ENCODE data around the gene WDR26.

Gene WDR26

DNA sequence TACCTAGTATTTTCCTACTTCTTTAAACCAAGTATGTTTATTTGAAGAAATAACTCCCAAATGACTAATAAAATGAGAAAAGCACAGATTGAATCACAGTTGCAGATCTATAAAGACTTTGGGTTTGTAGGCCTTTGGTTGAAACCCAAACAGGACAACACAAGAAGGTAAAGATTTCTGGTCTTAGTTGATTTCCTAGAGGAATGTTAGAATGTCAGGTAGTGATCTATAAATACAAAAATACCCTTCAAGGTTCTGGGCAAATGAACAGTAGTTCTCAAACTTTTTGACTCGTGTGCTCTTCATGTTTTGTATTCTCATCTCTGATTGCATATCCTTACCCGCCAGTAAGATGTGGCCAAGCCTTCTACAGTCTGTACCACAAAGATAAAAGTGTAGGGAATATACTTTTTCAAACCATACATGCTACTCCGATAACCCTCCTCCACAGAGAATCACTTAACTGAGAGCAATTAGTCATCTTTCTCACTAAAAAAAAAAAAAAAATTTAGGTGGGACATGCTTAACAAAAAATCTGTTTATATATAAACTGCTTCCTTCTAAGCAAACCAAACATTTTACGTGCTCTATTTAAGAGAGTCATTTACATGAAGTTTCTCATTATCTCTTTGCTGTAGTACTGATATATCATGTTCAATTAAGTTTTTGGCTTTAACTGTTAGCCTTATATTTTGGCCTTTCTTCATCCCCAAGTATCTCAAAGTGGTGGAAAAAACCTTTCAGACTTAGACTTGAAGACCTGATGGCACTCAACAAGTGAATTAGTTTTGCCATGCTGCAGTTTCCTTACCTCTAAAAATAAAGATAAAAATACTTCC is 42.0 kb downstream of the WDR26 start:
- Histone ChIP-seq H3K4me3 (ENCODE audit: low read depth, low read length) (no peak overlapping the region), H3K36me3 (ENCODE audit: control insufficient read depth, insufficient read depth, low read length) (peaks cover 93% of the 10 kb centered on the region), H3K27me3 (ENCODE audit: control insufficient read depth, insufficient read depth, low read length) (no peaks in the 10 kb centered on the region), H3K9ac (ENCODE audit: low read length) (no peak overlapping the region), H3K4me1 (ENCODE audit: control insufficient read depth, insufficient read depth, low read length) (no peaks in the 10 kb centered on the region), H3K27ac (ENCODE audit: low read depth, low read length) (no peak overlapping the region), H3K9me3 (ENCODE audit: control insufficient read depth, insufficient read depth, low read depth, low read length) (no peaks in the 10 kb centered on the region)

DNA sequence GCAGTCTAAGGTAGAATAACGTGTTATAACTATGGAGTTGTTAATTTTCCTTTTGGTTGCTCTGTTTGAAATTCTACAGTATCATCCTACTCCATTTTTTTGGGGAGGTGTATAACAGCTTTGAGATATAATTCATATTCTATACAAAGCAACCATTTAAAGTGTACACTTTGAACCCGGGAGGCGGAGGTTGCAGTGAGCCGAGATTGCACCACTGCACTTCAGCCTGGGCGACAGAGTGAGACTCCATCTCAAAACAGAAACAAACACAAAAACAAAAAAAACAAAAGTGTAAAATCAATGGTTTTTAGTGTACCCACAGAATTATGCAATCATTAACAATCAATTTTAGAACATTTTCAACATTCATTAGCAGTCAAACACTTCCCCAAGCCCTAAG is 44.1 kb downstream of the WDR26 start:
- H3K9ac ChIP-seq (ENCODE audit: low read length): no peak overlapping the region
- H3K4me1 ChIP-seq (ENCODE audit: control insufficient read depth, insufficient read depth, low read length): no peaks in the 10 kb centered on the region
- H3K27me3 ChIP-seq (ENCODE audit: control insufficient read depth, insufficient read depth, low read length): no peaks in the 10 kb centered on the region
- H3K36me3 ChIP-seq (ENCODE audit: control insufficient read depth, insufficient read depth, low read length): peaks cover 91% of the 10 kb centered on the region
- no peak overlapping the region for H3K27ac ChIP-seq (ENCODE audit: low read depth, low read length)
- no peak overlapping the region for H3K4me3 ChIP-seq (ENCODE audit: low read depth, low read length)
- no peaks in the 10 kb centered on the region for H3K9me3 ChIP-seq (ENCODE audit: control insufficient read depth, insufficient read depth, low read depth, low read length)

DNA sequence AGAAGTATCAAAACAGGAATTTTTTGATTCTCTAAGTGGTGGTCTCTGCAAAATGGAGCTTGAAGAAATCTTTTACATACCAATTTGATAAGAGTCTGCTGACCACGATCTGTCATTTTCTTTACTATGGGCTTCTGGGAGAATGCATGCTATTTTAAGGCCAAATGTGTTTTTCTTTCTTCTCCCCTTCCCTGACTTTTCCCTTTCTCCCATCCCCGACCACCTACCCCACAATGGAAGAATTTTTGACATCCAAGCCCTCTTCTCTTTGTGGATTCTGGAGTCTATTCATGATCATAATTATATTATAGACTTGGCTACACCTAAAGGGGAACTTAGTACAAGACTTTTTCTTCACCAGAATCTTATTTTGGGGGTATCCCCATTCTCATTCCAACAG is 46.7 kb downstream of the WDR26 start:
- Histone ChIP-seq H3K9ac (ENCODE audit: low read length) (no peak overlapping the region), H3K27me3 (ENCODE audit: control insufficient read depth, insufficient read depth, low read length) (no peaks in the 10 kb centered on the region), H3K36me3 (ENCODE audit: control insufficient read depth, insufficient read depth, low read length) (peaks cover 65% of the 10 kb centered on the region), H3K9me3 (ENCODE audit: control insufficient read depth, insufficient read depth, low read depth, low read length) (no peaks in the 10 kb centered on the region), H3K4me3 (ENCODE audit: low read depth, low read length) (no peak overlapping the region), H3K27ac (ENCODE audit: low read depth, low read length) (no peak overlapping the region), H3K4me1 (ENCODE audit: control insufficient read depth, insufficient read depth, low read length) (no peaks in the 10 kb centered on the region)

DNA sequence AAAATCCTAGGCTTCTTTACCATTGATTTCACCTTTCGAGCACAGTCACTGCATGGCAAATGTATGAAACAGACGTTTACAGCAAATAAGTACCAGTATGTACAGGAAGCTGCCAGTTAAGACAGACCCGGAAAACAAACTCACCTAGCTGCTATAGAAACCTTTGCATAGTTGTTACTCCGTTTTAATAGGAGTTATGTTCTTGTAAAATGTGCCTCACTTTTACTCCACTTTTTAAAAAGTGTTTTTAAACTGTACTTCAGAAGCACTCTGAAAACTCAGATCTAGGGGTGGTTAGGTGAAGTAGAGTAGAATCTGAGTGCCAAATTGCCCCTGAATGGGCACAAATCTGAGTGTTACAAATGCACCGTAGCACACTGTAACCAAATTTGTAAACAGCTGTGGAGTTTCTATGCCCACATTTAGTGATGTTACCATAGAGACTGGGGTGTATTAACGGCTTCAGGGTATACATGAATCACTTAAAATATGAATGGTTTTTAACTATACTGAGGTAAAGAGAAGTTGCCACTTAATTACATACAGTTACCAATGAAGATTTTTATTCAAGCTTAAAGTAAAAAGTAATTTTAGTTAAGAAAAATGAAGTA is 47.2 kb downstream of the WDR26 start:
- no peak overlapping the region for H3K27ac ChIP-seq (ENCODE audit: low read depth, low read length)
- H3K9ac ChIP-seq (ENCODE audit: low read length): no peak overlapping the region
- H3K9me3 ChIP-seq (ENCODE audit: control insufficient read depth, insufficient read depth, low read depth, low read length): no peaks in the 10 kb centered on the region
- H3K27me3 ChIP-seq (ENCODE audit: control insufficient read depth, insufficient read depth, low read length): no peaks in the 10 kb centered on the region
- no peaks in the 10 kb centered on the region for H3K4me1 ChIP-seq (ENCODE audit: control insufficient read depth, insufficient read depth, low read length)
- no peak overlapping the region for H3K4me3 ChIP-seq (ENCODE audit: low read depth, low read length)
- peaks cover 60% of the 10 kb centered on the region for H3K36me3 ChIP-seq (ENCODE audit: control insufficient read depth, insufficient read depth, low read length)

DNA sequence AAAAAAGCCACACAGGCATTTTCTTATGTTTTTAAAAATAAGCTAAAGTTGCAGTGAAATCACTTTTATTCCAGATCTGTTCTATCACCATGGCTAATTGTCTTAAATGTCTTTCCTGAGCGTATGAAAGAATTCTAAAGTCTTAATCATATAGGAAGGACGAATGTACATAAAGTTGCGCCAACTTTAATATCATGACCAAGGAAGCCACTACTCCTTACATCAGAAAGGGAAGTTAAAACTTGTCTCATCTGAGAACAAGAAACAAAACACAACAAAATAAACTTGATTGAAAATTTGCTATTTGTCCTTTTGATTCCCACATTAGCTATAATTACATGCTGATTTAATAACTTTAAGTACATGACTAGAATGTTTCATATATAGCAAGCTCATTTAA is 51.4 kb downstream of the WDR26 start:
- peaks cover 39% of the 10 kb centered on the region for H3K36me3 ChIP-seq (ENCODE audit: control insufficient read depth, insufficient read depth, low read length)

DNA sequence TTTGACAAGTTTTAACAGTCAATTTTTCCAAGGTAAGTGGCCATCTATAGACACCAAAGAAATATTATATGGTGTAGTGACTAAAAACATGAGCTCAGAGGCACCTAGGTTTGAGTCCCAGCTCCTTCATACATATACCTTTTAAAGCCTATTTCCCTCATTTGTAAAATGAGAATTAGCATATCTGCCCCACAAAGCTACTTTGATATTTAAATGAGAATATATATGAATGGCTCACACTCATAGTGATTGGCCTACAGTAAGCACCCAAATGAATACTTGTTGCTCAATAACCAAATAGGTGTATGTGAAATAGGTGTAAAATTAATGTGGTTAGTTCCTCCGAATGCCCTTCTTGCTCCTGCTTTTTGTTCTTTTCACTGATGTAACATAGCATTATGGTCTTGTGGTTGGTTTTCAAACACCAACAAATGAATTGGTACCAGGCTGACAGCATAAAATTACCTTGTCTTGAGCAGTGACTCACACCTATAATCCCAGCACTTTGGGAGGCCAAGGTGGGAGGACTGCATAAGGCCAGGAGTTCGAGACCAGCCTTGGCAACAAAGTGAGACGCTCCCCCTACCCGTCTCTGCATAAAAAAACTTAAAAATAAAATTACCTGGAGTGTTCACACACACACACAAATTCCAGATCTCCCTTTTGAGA is 52.6 kb downstream of the WDR26 start:
- Histone ChIP-seq H3K9me3 (ENCODE audit: control insufficient read depth, insufficient read depth, low read depth, low read length) (no peaks in the 10 kb centered on the region), H3K4me3 (ENCODE audit: low read depth, low read length) (no peak overlapping the region), H3K9ac (ENCODE audit: low read length) (no peak overlapping the region), H3K36me3 (ENCODE audit: control insufficient read depth, insufficient read depth, low read length) (peaks cover 38% of the 10 kb centered on the region), H3K27me3 (ENCODE audit: control insufficient read depth, insufficient read depth, low read length) (no peaks in the 10 kb centered on the region), H3K4me1 (ENCODE audit: control insufficient read depth, insufficient read depth, low read length) (0 out of 2 replicates have a peak, but pooled peaks cover 2% of the 10 kb centered on the region), H3K27ac (ENCODE audit: low read depth, low read length) (no peak overlapping the region)

More for the DNA sequence above, 51.4 kb downstream of the WDR26 start:
- Histone ChIP-seq H3K27me3 (ENCODE audit: control insufficient read depth, insufficient read depth, low read length) (no peaks in the 10 kb centered on the region), H3K4me1 (ENCODE audit: control insufficient read depth, insufficient read depth, low read length) (0 out of 2 replicates have a peak, but pooled peaks cover 2% of the 10 kb centered on the region), H3K27ac (ENCODE audit: low read depth, low read length) (no peak overlapping the region), H3K4me3 (ENCODE audit: low read depth, low read length) (no peak overlapping the region), H3K9ac (ENCODE audit: low read length) (no peak overlapping the region), H3K9me3 (ENCODE audit: control insufficient read depth, insufficient read depth, low read depth, low read length) (no peaks in the 10 kb centered on the region)

DNA sequence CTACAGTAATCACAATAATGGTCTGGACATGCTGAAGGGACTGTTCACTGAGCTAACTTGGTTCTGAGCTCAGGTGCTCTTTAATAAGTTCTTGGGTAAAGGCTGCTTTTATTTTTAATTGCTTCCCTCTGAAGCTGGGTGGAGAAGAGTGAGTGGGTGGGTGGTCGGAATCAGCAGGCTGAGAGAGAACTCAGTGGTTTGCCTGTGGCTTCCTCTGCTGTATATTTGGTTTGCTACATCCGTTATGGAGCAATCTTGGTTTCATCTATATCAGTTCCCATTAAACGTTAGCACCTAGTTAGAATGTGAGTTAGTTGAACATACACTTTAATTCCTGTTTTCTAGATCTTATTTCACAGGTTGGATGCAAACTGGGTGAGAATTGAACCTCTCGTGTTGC is 54.6 kb downstream of the WDR26 start:
- Histone ChIP-seq H3K27me3 (ENCODE audit: control insufficient read depth, insufficient read depth, low read length) (no peaks in the 10 kb centered on the region), H3K4me3 (ENCODE audit: low read depth, low read length) (no peak overlapping the region), H3K27ac (ENCODE audit: low read depth, low read length) (no peak overlapping the region), H3K9me3 (ENCODE audit: control insufficient read depth, insufficient read depth, low read depth, low read length) (no peaks in the 10 kb centered on the region), H3K4me1 (ENCODE audit: control insufficient read depth, insufficient read depth, low read length) (0 out of 2 replicates have a peak, but pooled peaks cover 2% of the 10 kb centered on the region), H3K36me3 (ENCODE audit: control insufficient read depth, insufficient read depth, low read length) (peaks cover 44% of the 10 kb centered on the region), H3K9ac (ENCODE audit: low read length) (no peak overlapping the region)

DNA sequence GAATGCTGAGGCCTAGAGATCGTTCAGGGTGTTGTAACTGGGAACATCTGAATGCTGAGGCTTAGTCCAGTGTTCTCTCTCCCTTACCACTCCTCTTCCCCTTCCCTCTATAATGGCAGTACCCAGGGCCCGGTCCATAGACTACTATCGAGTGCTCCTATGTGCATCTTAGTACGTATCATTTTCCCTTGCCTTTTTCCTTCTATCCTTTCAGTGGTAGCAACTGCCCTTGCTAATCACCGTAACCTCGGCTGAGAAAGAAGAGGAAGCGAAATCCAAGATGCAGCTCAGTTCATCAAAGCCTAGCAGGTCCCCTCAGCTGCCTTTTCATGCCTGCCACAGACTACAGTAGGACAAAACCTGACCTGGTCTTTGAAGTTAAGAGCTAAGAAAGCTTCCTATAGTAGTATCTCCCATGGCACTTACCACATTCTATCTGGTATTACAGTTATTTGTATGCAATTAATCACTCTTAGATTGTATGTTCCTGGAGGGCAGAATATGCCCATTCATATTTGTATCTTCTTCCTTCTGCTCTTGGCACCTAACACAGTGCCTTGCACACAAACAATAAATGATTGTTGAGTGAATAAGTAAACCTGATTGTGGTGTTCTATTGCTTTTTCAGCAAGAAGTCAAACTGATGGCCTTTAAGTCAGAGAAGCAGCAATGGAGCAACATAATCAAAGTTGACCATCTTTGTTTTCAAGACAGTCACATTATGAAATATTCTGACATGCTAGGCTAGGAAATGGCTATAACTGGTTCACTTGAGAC is 55.6 kb downstream of the WDR26 start:
- Histone ChIP-seq H3K36me3 (ENCODE audit: control insufficient read depth, insufficient read depth, low read length) (peaks cover 53% of the 10 kb centered on the region), H3K4me1 (ENCODE audit: control insufficient read depth, insufficient read depth, low read length) (0 out of 2 replicates have a peak, but pooled peaks cover 2% of the 10 kb centered on the region), H3K9me3 (ENCODE audit: control insufficient read depth, insufficient read depth, low read depth, low read length) (no peaks in the 10 kb centered on the region), H3K27ac (ENCODE audit: low read depth, low read length) (no peak overlapping the region), H3K27me3 (ENCODE audit: control insufficient read depth, insufficient read depth, low read length) (no peaks in the 10 kb centered on the region), H3K4me3 (ENCODE audit: low read depth, low read length) (no peak overlapping the region), H3K9ac (ENCODE audit: low read length) (no peak overlapping the region)

DNA sequence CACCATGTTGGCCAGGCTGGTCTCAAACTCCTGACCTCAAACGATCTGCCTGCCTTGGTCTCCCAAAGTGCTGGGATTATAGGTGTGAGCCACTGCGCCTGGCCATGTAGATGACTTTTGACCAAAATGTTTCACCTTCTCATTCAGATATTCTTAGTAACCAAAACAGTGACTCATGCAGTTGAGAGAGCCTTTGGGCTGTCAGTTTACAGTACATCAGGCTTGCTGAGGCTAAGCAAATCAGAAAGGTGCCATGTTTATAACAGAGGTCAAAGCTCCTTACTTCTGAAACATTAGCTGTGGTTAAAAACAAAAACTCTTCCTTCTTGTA is 57.0 kb downstream of the WDR26 start:
- Histone ChIP-seq H3K9ac (ENCODE audit: low read length) (no peak overlapping the region), H3K36me3 (ENCODE audit: control insufficient read depth, insufficient read depth, low read length) (peaks cover 65% of the 10 kb centered on the region), H3K4me1 (ENCODE audit: control insufficient read depth, insufficient read depth, low read length) (0 out of 2 replicates have a peak, but pooled peaks cover 2% of the 10 kb centered on the region), H3K27ac (ENCODE audit: low read depth, low read length) (no peak overlapping the region), H3K4me3 (ENCODE audit: low read depth, low read length) (no peak overlapping the region), H3K9me3 (ENCODE audit: control insufficient read depth, insufficient read depth, low read depth, low read length) (no peaks in the 10 kb centered on the region), H3K27me3 (ENCODE audit: control insufficient read depth, insufficient read depth, low read length) (no peaks in the 10 kb centered on the region)

DNA sequence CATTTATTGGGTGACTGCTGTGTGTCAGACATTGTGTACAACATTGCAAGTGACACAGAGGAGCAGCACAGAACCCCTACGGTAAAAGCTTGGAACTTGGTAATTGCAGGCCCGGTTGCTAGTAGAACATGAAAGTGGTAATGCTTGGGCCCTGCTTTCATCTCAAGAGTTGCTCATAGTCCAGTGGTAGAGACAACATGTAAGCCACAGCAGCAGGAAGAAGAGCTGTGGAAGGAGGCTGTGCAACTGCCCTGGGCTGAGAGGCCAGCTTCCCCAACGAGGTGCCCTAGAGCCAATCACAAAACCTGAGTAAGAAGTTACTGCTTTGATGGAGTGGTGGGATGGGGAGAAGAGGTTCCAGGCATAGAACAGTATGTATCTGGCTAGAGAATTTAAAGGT is 59.5 kb downstream of the WDR26 start:
- H3K9ac ChIP-seq (ENCODE audit: low read length): no peak overlapping the region
- no peaks in the 10 kb centered on the region for H3K4me1 ChIP-seq (ENCODE audit: control insufficient read depth, insufficient read depth, low read length)
- H3K4me3 ChIP-seq (ENCODE audit: low read depth, low read length): no peak overlapping the region
- H3K27ac ChIP-seq (ENCODE audit: low read depth, low read length): no peak overlapping the region
- H3K36me3 ChIP-seq (ENCODE audit: control insufficient read depth, insufficient read depth, low read length): peaks cover 89% of the 10 kb centered on the region
- no peaks in the 10 kb centered on the region for H3K27me3 ChIP-seq (ENCODE audit: control insufficient read depth, insufficient read depth, low read length)
- H3K9me3 ChIP-seq (ENCODE audit: control insufficient read depth, insufficient read depth, low read depth, low read length): no peaks in the 10 kb centered on the region
